ES-I3 (cell line): ENCODE results near the gene NOC2L.
A peak's percentile ranks its signal among the peaks of the same experiment; 100 is the strongest.

Experiments used
- H3K36me3 ChIP-seq: 2 replicates; pipeline ENCODE4 v1.6.1; 2013; ENCODE audit warnings: mild to moderate bottlenecking, low read length, control low read depth, moderate library complexity; ENCODE audit not compliant: insufficient read depth
- H3K4me1 ChIP-seq: 2 replicates; pipeline ENCODE4 v1.6.1; 2013; ENCODE audit warnings: mild to moderate bottlenecking, control low read depth, low read length; ENCODE audit not compliant: insufficient read depth
- H3K9ac ChIP-seq: 2 replicates; pipeline ENCODE4 v1.6.1; 2013; ENCODE audit warnings: low read depth, mild to moderate bottlenecking, low read length, moderate library complexity
- H3K9me3 ChIP-seq: 2 replicates; pipeline ENCODE4 v1.6.1; 2013; ENCODE audit warnings: mild to moderate bottlenecking, low read length, moderate library complexity; ENCODE audit not compliant: control insufficient read depth, insufficient read depth

Gene NOC2L

DNA sequence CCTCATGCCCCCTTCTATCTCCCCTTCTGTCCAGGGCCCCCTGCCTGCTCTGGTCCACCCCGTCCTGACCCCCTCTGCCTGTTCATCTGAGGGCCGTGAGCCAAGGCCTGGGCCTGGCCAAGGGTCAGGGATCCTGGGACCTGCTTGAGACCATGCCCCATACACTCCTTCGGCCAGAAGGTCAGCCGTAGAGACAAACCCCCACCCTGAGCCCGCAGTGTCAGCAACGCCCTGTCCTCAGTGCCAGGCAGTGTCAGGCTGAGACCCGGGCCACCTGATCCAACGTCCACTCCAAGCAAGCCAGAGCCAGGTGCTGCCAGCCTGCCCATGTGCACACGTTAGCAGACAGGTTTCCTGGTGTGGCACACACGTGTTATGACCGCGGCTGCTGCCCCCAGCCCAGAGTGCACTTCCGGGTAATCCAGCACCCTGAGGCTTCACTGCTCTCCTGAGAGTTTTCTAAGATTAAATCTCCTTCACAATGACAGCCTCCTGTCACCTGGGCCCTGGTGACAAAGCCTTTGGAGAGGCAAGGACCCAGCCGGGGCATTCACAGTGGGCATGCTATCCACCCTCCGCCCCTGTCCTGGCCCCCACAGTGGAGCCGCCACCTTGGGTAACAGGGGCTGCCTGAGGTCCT, 45.4 kb downstream of the NOC2L start:
- no peak overlapping the region for H3K9ac ChIP-seq
- no peaks in the 10 kb centered on the region for H3K9me3 ChIP-seq
- H3K4me1 ChIP-seq: no peaks in the 10 kb centered on the region

DNA sequence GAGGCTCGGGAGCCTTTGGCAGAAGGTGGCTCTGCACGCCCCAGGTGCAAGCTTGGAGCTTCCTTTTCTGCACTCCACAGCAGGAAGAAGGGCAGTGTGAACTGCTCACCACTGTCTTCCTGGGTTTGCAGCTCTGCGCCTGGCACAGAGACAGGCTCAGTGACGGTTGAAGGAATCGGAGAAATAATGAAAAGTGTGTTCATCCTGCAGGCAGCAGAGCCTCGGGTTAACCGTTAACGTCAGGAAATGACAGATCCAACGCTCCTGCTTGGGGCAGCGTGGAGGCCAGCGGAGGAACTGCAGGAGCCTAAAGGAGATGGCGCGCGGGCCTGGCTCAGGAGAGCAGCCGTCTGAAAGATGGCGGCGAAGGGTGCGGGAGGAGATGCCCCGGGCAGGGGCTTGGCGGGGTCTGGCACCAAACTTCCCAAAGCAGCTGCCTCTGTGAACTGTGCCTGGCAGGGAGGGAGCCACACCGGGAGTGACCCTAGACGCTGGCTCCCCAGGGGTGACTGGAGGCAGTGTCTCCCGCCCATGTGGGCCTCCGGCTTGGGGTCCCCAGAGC, 46.2 kb downstream of the NOC2L start:
- Histone ChIP-seq H3K9me3 (no peaks in the 10 kb centered on the region), H3K4me1 (no peaks in the 10 kb centered on the region), H3K36me3 (no peaks in the 10 kb centered on the region), H3K9ac (no peak overlapping the region)

More for the DNA sequence above, 45.4 kb downstream of the NOC2L start:
- no peaks in the 10 kb centered on the region for H3K36me3 ChIP-seq

DNA sequence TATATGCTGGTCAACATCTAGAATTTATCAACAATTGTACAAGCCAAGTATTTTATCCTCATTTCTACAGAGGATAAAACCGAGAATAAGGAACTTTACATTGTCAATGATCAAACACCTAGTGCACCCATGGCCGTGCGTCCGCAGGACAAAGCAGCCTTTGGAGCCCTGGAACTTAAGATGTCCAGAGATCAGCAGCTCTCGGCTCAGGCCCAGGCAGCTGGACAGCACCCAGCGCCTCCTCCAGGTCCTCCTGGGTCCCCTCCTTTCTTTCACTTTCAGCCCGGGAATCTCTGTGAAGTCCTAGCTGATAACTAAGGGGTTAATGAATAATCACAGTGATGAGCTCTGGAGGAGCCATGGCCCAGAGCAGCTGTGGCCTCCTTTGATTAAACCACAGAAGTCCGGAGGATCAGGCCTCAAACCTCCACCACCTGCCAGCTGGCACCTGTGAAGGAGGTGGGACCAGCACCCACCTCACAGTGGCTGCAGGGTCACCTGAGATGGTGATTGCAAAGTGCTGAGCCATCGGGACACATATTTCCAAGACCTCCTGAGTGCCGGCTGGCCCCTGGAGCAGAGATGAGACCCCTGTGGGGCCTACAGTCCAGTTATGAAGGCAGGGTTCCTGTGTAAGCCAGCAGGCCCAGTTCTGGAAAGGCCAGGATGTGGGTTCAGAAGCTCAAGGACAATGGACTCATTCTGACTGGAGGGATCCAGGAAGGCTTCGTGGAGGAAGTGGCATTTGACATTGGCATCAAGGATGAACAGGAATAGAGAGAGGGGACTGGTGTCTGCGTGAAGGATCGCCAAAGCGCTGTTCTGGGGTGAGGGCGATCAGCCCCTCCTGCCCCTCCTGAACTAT, 46.9 kb downstream of the NOC2L start:
- H3K36me3 ChIP-seq: no peaks in the 10 kb centered on the region
- H3K9me3 ChIP-seq: no peaks in the 10 kb centered on the region
- no peak overlapping the region for H3K9ac ChIP-seq
- no peaks in the 10 kb centered on the region for H3K4me1 ChIP-seq

DNA sequence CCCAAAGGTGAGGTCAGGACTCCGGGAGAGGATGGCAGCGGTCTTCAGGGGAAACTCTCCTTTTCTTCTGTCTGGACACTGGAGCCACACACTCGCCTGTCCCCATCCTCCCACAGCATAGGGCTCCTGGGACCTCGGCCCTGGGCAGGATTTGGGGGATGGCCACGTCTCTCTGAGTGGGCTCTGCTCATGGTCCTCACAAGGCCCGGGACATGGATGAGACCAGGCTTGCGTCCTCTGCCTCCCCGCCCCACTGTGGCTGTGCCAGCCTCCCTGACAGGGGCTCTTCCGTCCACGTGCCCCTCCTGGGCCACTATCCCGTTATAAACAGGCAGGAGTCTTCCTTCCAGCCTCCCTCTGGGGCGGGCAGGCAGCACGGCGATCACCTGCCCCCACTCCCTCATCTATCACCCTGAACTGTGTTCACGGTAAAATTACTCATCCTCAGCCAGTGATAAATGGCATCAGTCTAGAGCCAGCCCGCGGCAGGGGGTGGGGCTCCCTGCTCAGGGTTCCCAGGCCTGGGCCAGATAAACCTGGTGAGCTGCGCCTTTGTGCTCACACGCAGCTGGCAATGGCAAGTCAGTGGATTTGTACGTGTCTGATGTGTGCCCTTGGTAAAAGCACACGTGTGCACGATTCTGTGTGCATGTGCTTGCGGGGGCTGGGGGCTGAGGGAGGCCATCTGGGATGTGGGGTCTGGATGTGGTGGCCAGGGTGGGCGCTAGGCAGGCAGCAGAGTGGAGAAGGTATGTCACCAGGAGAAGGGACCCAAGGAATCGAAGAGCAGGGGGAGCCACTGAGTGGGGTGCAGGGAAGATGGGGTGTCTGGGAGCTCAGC, 48.0 kb downstream of the NOC2L start:
- H3K36me3 ChIP-seq: no peaks in the 10 kb centered on the region
- no peaks in the 10 kb centered on the region for H3K4me1 ChIP-seq
- H3K9ac ChIP-seq: no peak overlapping the region
- no peaks in the 10 kb centered on the region for H3K9me3 ChIP-seq

- H3K9me3 ChIP-seq: no peaks in the 10 kb centered on the region
- H3K4me1 ChIP-seq: no peaks in the 10 kb centered on the region
- H3K9ac ChIP-seq: no peak overlapping the region
Observed at GRCh38 chr1:910311-910880, 48.7 kb downstream of the NOC2L start.

DNA sequence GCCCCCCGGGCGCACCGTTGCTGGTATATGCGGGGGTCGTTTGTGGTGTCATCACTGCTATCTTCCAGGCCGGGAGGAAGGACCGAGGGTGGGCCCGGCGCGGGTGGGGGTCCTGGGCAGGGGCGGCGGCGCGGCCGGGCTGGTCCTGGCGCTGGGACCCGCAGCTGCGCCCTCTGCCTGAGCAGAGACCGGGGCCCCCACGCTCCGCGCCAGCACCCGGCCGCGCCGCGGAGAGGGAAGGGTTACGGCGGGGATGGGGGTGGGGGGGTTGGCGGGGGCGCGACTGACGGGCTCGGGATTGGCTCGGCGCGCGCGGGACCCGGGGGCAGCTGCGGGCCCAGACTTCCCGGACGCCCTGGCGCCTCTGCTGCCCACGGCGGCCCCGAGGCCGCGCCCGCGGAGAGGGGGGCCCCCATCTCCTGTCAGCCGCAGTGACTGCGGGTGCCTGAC, 49.2 kb downstream of the NOC2L start:
- H3K9me3 ChIP-seq: no peaks in the 10 kb centered on the region
- no peaks in the 10 kb centered on the region for H3K4me1 ChIP-seq
- no peak overlapping the region for H3K9ac ChIP-seq
- H3K36me3 ChIP-seq: no peaks in the 10 kb centered on the region

More at GRCh38 chr1:910311-910880, 48.7 kb downstream of the NOC2L start:
- H3K36me3 ChIP-seq: no peaks in the 10 kb centered on the region

GRCh38 chr1:908661-909060, 50.4 kb downstream of the NOC2L start:
- Histone ChIP-seq H3K36me3 (no peaks in the 10 kb centered on the region), H3K4me1 (no peaks in the 10 kb centered on the region), H3K9ac (no peak overlapping the region), H3K9me3 (no peaks in the 10 kb centered on the region)

DNA sequence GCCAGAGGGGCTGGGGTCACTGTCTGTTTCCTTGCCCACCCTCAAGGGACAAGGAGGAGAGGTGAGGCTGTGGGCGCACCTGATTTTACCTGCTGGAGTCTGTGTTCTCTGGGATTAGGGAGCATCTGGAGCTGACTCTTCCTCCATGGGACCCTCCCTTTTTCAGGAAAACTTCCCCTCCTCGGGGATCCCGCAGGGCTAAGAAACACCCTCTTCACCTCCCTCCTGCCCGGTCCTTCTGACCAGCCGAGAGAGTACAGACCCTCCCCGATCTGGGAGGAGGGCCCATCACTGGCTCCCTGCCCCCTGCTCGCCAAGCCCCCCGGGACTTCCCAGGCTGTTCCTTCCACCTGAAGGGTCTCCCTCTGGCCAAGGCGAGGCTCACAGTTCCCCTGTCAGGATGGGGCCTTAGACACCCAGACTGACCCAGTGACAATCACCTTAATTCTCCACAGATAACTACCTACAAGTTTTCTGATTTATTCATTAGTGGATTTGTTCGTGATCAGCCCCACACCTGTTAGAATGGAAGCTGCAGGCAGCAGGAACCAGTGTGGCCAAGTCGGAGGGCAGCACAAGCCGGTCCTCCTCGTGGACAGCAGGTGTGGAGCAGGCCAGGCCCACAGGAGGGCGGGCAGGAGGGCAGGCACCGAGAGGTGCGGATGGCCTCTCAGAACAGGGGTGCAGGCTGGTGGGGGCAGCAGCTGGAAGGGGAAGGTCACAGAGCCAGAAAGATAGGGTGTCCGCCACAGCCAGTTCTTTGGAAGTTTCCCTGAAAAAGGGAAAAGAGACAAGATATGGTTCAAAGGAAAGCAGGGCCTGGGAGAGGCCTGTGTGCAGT, 51.2 kb downstream of the NOC2L start:
- no peaks in the 10 kb centered on the region for H3K36me3 ChIP-seq
- no peak overlapping the region for H3K9ac ChIP-seq
- no peaks in the 10 kb centered on the region for H3K9me3 ChIP-seq
- no peaks in the 10 kb centered on the region for H3K4me1 ChIP-seq

- Histone ChIP-seq H3K9me3 (no peaks in the 10 kb centered on the region), H3K9ac (no peak overlapping the region), H3K36me3 (no peaks in the 10 kb centered on the region), H3K4me1 (no peaks in the 10 kb centered on the region)
Observed at GRCh38 chr1:906600-907420, 52.2 kb downstream of the NOC2L start.

DNA sequence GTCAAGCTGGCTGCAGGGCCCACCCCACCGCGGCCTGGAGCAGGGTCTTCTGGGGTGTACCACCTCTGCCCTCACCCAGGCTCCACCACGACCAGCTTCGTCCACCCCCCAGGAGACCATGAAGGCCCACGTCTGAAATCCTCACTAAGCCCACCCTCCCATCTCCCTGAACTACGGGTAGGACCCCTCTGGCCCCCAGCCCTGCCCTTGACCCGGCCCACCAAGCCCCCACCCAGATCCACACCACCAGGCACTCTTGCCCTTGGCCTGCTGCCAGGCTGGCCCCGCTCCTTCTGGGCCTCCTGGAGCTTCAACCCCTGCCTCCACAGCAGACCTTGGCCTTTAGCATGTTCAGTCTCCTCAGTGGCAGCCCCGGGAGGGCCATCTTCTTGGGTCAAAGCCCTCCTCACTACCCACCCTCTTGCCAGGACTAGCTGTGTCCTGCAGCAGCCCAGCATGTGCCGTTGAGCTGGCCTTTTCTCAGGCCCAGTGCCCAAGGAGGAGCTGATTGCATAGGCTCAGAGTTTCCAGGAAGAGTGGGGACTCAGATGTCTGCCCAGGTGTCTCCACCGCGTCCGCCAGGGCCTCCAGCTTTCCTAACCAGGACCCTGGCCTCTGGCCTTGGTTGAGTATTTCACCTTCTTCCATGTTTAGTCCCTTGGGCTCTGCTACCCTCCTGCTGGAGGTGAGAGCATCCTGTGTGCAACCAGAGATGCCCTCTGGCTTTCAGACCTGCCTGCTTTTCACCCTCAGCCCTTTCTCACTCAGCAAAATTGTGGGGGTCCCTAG, 53.1 kb downstream of the NOC2L start:
- no peak overlapping the region for H3K9ac ChIP-seq

DNA sequence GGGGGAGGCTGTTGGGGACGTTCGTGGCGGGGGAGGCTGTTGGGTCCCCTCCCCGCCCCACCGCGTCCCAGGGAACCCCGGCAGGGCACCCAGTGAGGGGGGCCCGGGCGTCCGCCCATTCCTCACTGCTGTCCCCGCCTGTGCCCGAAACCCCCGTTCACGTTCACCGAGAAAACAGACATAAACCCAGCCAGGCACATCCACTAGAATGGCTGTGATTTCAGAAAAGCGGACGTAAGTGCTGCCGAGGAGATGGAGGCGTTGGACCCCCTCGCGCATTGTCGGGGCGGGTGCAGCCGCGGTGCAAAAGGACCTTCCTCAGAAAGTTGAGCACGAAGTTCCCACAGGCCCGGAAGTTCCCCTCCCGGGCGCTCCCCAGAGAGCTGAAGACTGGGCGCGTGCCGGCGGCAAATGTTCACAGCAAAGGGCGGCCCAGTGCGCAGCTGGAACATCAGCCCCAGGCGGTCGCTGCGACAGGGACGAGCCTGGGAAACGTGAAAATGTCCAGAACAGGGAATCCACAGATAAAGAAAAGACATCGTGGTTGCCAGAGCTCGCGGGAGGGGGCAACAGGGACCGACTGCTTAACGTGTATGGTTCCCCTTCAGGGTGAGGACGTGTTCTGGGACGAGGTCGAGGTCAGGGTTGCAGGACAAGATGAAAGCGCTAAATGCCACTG, 53.8 kb downstream of the NOC2L start:
- no peaks in the 10 kb centered on the region for H3K9me3 ChIP-seq
- peak overlapping the region; percentile 46 for H3K9ac ChIP-seq
- H3K36me3 ChIP-seq: no peaks in the 10 kb centered on the region
- no peaks in the 10 kb centered on the region for H3K4me1 ChIP-seq

More for the DNA sequence above, 53.1 kb downstream of the NOC2L start:
- no peaks in the 10 kb centered on the region for H3K9me3 ChIP-seq
- H3K36me3 ChIP-seq: no peaks in the 10 kb centered on the region
- H3K4me1 ChIP-seq: no peaks in the 10 kb centered on the region
